Liver (tissue), 3 donors: Measurements from ENCODE around the gene DUS1L.

Source experiments
- ATF3 ChIP-seq: IDR thresholded peaks from 2 replicates; pipeline ENCODE4 v1.6.1; 2016; ENCODE audit warnings: antibody characterized with exemption
- CTCF ChIP-seq: fragments of 150-350 bp; IDR thresholded peaks from 2 replicates; pipeline ENCODE4 v1.5.1; 2017; ENCODE audit warnings: improper control_type of control experiment, low read depth, low read length; ENCODE audit not compliant: missing input control
- JUND ChIP-seq, 2 donors: IDR thresholded peaks; 2 replicates each; pipeline ENCODE4 v1.6.1; 2016; ENCODE audit warnings: antibody characterized with exemption in 2 of 2
- MAX ChIP-seq: IDR thresholded peaks from 2 replicates; pipeline ENCODE4 v1.6.1; 2016; ENCODE audit warnings: antibody characterized with exemption
- REST ChIP-seq: IDR thresholded peaks from 2 replicates; pipeline ENCODE4 v1.6.1; 2016; ENCODE audit warnings: antibody characterized with exemption, mild to moderate bottlenecking
- SP1 ChIP-seq: IDR thresholded peaks from 2 replicates; pipeline ENCODE4 v1.6.1; 2018; ENCODE audit warnings: antibody characterized with exemption, mild to moderate bottlenecking
- TAF1 ChIP-seq: conservative IDR thresholded peaks from 2 replicates; pipeline ENCODE4 v1.6.1; 2016; ENCODE audit warnings: antibody characterized with exemption, mild to moderate bottlenecking
- YY1 ChIP-seq: IDR thresholded peaks from 2 replicates; pipeline ENCODE4 v1.6.1; 2016; ENCODE audit warnings: antibody characterized with exemption, mild to moderate bottlenecking
- ZBTB33 ChIP-seq: IDR thresholded peaks from 2 replicates; pipeline ENCODE4 v1.6.1; 2016; ENCODE audit warnings: antibody characterized with exemption
- donor health status: healthy.
- donor health status: healthy.

GRCh38 chr17:82043507-82043906 is 22.1 kb downstream of the DUS1L start:
- no peak for TF ChIP-seq MAX
- no peak for TF ChIP-seq CTCF
- TF ChIP-seq ATF3 = no peak
- TF ChIP-seq YY1 = no peak
- no peak for TF ChIP-seq ZBTB33
- TF ChIP-seq REST = no peak
- TF ChIP-seq TAF1 = no peak
- no peak for TF ChIP-seq SP1
- TF ChIP-seq JUND (IDR thresholded peaks at IDR 0.05) = no peak
